Renal pelvis (tissue), 4 donors: Measurements from ENCODE around the gene SREK1IP1. TPM values are rescaled to one million over a fixed set of nuclear protein-coding genes. Genes with fewer than 3 reads are reported as not detected.
"Not testable (repeated sequence)": the region's sequence is repeated elsewhere in the genome, so short reads cannot be mapped to it uniquely, and the experiment has no call there.

Experiments
- DNase-seq: peaks from one replicate; pipeline ENCODE4 v3.0.0-alpha.2; 2013
- polyA plus RNA-seq, 3 donors: library from polyadenylated mRNA; unstranded; fragments of 120-200 nt; gene quantifications; one replicate each; pipeline ENCODE4 v1.2.1, GENCODE V29; 2013; ENCODE audit not compliant: insufficient read length in 3 of 3

SREK1IP1 gene
- polyA plus RNA-seq, 3 donors = 17.3 to 24.9 (median 19.4) TPM

GRCh38 chr5:64771736-64772135 is 3.2 kb upstream of the SREK1IP1 start:
- no peak for DNase-seq

GRCh38 chr5:64769855-64770254 is 1.4 kb upstream of the SREK1IP1 start:
- DNase-seq = no peak

GRCh38 chr5:64767959-64768357 is 533 bp downstream of the SREK1IP1 start:
- DNase-seq = no peak

- DNase-seq = no peak
Measured at GRCh38 chr5:64766941-64767340, 1.6 kb downstream of the SREK1IP1 start.

- DNase-seq = no peak
Measured at GRCh38 chr5:64765804-64766504, 2.5 kb downstream of the SREK1IP1 start.

GRCh38 chr5:64763948-64764503 is 4.5 kb downstream of the SREK1IP1 start:
- DNase-seq = no peak

GRCh38 chr5:64759960-64760660 is 8.4 kb downstream of the SREK1IP1 start:
- DNase-seq = no peak

GRCh38 chr5:64758901-64759300 is 9.6 kb downstream of the SREK1IP1 start:
- no peak for DNase-seq

GRCh38 chr5:64754066-64754465 is 14.4 kb downstream of the SREK1IP1 start:
- DNase-seq = no peak

- DNase-seq = no peak
Measured at GRCh38 chr5:64749385-64749784, 19.1 kb downstream of the SREK1IP1 start.

GRCh38 chr5:64746446-64746845 is 22.0 kb downstream of the SREK1IP1 start:
- DNase-seq = no peak

- no peak for DNase-seq
Measured at GRCh38 chr5:64744914-64745313, 23.6 kb downstream of the SREK1IP1 start.

GRCh38 chr5:64742821-64743220 is 25.7 kb downstream of the SREK1IP1 start:
- no peak for DNase-seq

- no peak for DNase-seq
Measured at GRCh38 chr5:64742411-64742810, 26.1 kb downstream of the SREK1IP1 start.

GRCh38 chr5:64727150-64727549 is 41.3 kb downstream of the SREK1IP1 start:
- no peak for DNase-seq

GRCh38 chr5:64722588-64722987 is 45.9 kb downstream of the SREK1IP1 start:
- no peak for DNase-seq

- DNase-seq = not testable (repeated sequence)
Measured at GRCh38 chr5:64714495-64714894, 54.0 kb downstream of the SREK1IP1 start.

GRCh38 chr5:64707191-64707590 is 61.3 kb downstream of the SREK1IP1 start:
- no peak for DNase-seq

- DNase-seq = not testable (repeated sequence)
Measured at GRCh38 chr5:64706074-64706473, 62.4 kb downstream of the SREK1IP1 start.

- DNase-seq = no peak
Measured at GRCh38 chr5:64700765-64701164, 67.7 kb downstream of the SREK1IP1 start.

- not testable (repeated sequence) for DNase-seq
Measured at GRCh38 chr5:64696414-64696813, 72.1 kb downstream of the SREK1IP1 start.

GRCh38 chr5:64693636-64694035 is 74.9 kb downstream of the SREK1IP1 start:
- no peak for DNase-seq

- DNase-seq = peak; percentile 31
Measured at GRCh38 chr5:64691291-64691690, 77.2 kb downstream of the SREK1IP1 start.
